ENCODE data around the gene FBRSL1. TPM values are rescaled to one million over a fixed set of nuclear protein-coding genes. Genes with fewer than 3 reads are reported as not detected.

The FBRSL1 gene
- total and polyA plus RNA-seq, 2 of the 8 experiments (the other 6 are each of a cell fraction or from before 2014, with no cell fraction given) = 18.4 to 109 TPM

- H3K23ac ChIP-seq (ENCODE audit: insufficient read length) = no peak overlapping the region
Observed at GRCh38 chr12:132535019-132535418, 45.1 kb downstream of the FBRSL1 start.

More at GRCh38 chr12:132535019-132535418, 45.1 kb downstream of the FBRSL1 start:
- H3K36me3 ChIP-seq (ENCODE audit: control insufficient read depth in 2 of 4, insufficient read depth in 4 of 4, low read length in 3 of 4) = peaks cover 0 to 7% (median 0%) of the 10 kb centered on the region in 4 experiments; a peak in 3 of 8 replicates
- no peak overlapping the region for H4K91ac ChIP-seq (replicated peaks; ENCODE audit: insufficient read length, low read length)
- no peaks in the 10 kb centered on the region for H3K4me1 ChIP-seq (replicated peaks in 1 of 4; ENCODE audit: control insufficient read depth in 3 of 4, insufficient read depth in 4 of 4, low read length in 3 of 4)
- H3K79me1 ChIP-seq (ENCODE audit: low read depth, low read length) = no peaks in the 10 kb centered on the region
- H2BK120ac ChIP-seq (replicated peaks; ENCODE audit: low read depth, low read length) = no peak overlapping the region
- 93% methylated on average over 13 of the region's 13 CpGs; no CpG with 5 or more reads in 1 of the 2 experiments for WGBS, 2 experiments (ENCODE audit: extremely low coverage in 1 of 2, insufficient coverage in 1 of 2, insufficient read length in 1 of 2, insufficient replicate concordance in 2 of 2, low coverage in 1 of 2, low lambda C conversion rate in 2 of 2, missing lambda C conversion rate in 1 of 2)
- no peak overlapping the region for H2BK12ac ChIP-seq (ENCODE audit: low read depth, low read length)
- no peak overlapping the region for H3K56ac ChIP-seq (replicated peaks; ENCODE audit: insufficient read length, low read depth, low read length)
- ChIA-PET CTCF (ENCODE audit: partially characterized antibody) (no interaction called here), POLR2A (ENCODE audit: partially characterized antibody) (interaction anchor here (1.1 kb wide), 1 partner anchor 10 kb away, joined by 3 read pairs; no protein-coding TSS in a partner anchor)
- TF ChIP-seq CHD2 (IDR thresholded peaks at IDR 0.05; ENCODE audit: low read length) (no peak), NRF1 (IDR thresholded peaks at IDR 0.05; ENCODE audit: low read depth, low read length) (no peak), SP4 (IDR thresholded peaks at IDR 0.05; ENCODE audit: low read length) (no peak), GABPA (IDR thresholded peaks at IDR 0.05; ENCODE audit: borderline replicate concordance, insufficient read depth, low read length) (no peak), TEAD4 (IDR thresholded peaks at IDR 0.05; ENCODE audit: low read depth, low read length) (no peak)
- TF ChIP-seq, protein P1, sequence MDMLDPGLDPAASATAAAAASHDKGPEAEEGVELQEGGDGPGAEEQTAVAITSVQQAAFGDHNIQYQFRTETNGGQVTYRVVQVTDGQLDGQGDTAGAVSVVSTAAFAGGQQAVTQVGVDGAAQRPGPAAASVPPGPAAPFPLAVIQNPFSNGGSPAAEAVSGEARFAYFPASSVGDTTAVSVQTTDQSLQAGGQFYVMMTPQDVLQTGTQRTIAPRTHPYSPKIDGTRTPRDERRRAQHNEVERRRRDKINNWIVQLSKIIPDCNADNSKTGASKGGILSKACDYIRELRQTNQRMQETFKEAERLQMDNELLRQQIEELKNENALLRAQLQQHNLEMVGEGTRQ (IDR thresholded peaks at IDR 0.05; ENCODE audit: low read length) = no peak
- H4K20me1 ChIP-seq (replicated peaks in 1 of 2; ENCODE audit: control insufficient read depth in 1 of 2, insufficient read depth in 2 of 2, low read length in 2 of 2) = peaks cover 0 to 4% of the 10 kb centered on the region in 2 experiments
- H3K79me2 ChIP-seq (ENCODE audit: control insufficient read depth in 1 of 2, insufficient read depth in 2 of 2, low read length in 2 of 2) = no peaks in the 10 kb centered on the region
- H2BK15ac ChIP-seq (ENCODE audit: low read length) = no peak overlapping the region
- H3K4me2 ChIP-seq (ENCODE audit: insufficient read depth in 1 of 2, low read depth in 2 of 2, low read length in 2 of 2) = no peak overlapping the region
- FAIRE-seq = no peak
- H3K4ac ChIP-seq (replicated peaks; ENCODE audit: insufficient read length, low read depth, low read length) = no peak overlapping the region
- no peak overlapping the region for H4K5ac ChIP-seq (ENCODE audit: insufficient read length, low read depth, low read length)
- no peak overlapping the region for H3K27ac ChIP-seq (ENCODE audit: low read depth, low read length)
- no peaks in the 10 kb centered on the region; the same call in 1 of the 2 replicates for H3K23me2 ChIP-seq (ENCODE audit: low read depth, low read length)
- H3K9me3 ChIP-seq (ENCODE audit: insufficient read depth in 2 of 2, low read depth in 1 of 2, low read length in 1 of 2) = peaks cover 58 to 81% of the 10 kb centered on the region in 2 experiments
- no peak overlapping the region for H3K9ac ChIP-seq (replicated peaks in 1 of 4; ENCODE audit: extremely low read depth in 1 of 4, low read depth in 3 of 4, low read length in 3 of 4)
- H2BK5ac ChIP-seq (ENCODE audit: low read depth, low read length) = no peak overlapping the region
- no peak for DNase-seq (ENCODE audit: low read depth in 1 of 2, low spot score in 2 of 2)
- peaks cover 29 to 63% (median 48%) of the 10 kb centered on the region in 4 experiments for H3K27me3 ChIP-seq (replicated peaks in 1 of 4; ENCODE audit: control insufficient read depth in 3 of 4, extremely low read depth in 1 of 4, insufficient read depth in 3 of 4, low read length in 3 of 4)
- no peak overlapping the region for H3K4me3 ChIP-seq (ENCODE audit: extremely low read depth in 1 of 4, insufficient read depth in 2 of 4, low read depth in 3 of 4, low read length in 4 of 4)
- no peak overlapping the region for H4K8ac ChIP-seq (ENCODE audit: extremely low read depth, insufficient read depth, low read length)
- H2AK5ac ChIP-seq (ENCODE audit: low read depth, low read length) = no peak overlapping the region
- no peak overlapping the region for H3K18ac ChIP-seq (ENCODE audit: extremely low read depth, low read length)
- no peak overlapping the region for H2BK20ac ChIP-seq (ENCODE audit: low read length)
- H2AFZ ChIP-seq (ENCODE audit: low read length) = no peak overlapping the region
- no peak overlapping the region for H3K14ac ChIP-seq (ENCODE audit: insufficient read length)
